Thyroid gland (tissue), 4 donors: ENCODE data around the gene ABTB2.

Source experiments
- CTCF ChIP-seq, 6 experiments: fragments of 200-600 bp in 3 of 6; fragments of 450-650 bp in 3 of 6; sonication (generic) in 3 of 6; IDR thresholded peaks; one replicate each; pipeline ENCODE4 v1.5.1; 2016 to 2019; ENCODE audit warnings: antibody characterized with exemption in 6 of 6, mild to moderate bottlenecking in 2 of 6, inconsistent platforms in 1 of 6, moderate library complexity in 1 of 6
- POLR2A ChIP-seq, 2 donors: fragments of 450-650 bp; IDR thresholded peaks; one replicate each; pipeline ENCODE4 v1.6.1; 2017; ENCODE audit warnings: antibody characterized with exemption in 2 of 2, mild to moderate bottlenecking in 2 of 2, moderate library complexity in 1 of 2

- TF ChIP-seq CTCF (IDR thresholded peaks at IDR 0.05) = no peak
- no peak for TF ChIP-seq POLR2A (IDR thresholded peaks at IDR 0.05)
Measured at GRCh38 chr11:34250211-34250610, 107.6 kb downstream of the ABTB2 start.
